HCT116 (cell line): Measurements from ENCODE around the gene CNN2. TPM values are rescaled to one million over a fixed set of nuclear protein-coding genes. Genes with fewer than 3 reads are reported as not detected.

Source experiments
- ATAC-seq: fragments of 200-7000 bp; cut with Tn5 transposase; 2 replicates; pipeline ENCODE4 v1.9.1; 2020; ENCODE audit warnings: mild to moderate bottlenecking, moderate library complexity
- BruUV-seq: library from RNA; stranded (reverse); fragments of 400-500 nt; replicated peaks from 2 replicates; lab custom pipeline; 2021; lab: Mats Ljungman, UMichigan
- CTCF ChIA-PET: fragments of 300-600 bp; sonication (Branson Sonifier 250); formaldehyde crosslinking; loops from one replicate; lab custom pipeline; 2021; ENCODE audit warnings: antibody characterized with exemption; lab: Charles Lee
- POLR2A ChIA-PET: fragments of 300-600, 350-600 bp; sonication (Branson Sonifier 250); formaldehyde crosslinking; loops from one replicate; lab custom pipeline; 2021; ENCODE audit warnings: antibody characterized with exemption; lab: Charles Lee
- RAD21 ChIA-PET, 2 experiments: fragments of 300-600 bp; sonication (Branson Sonifier 250); formaldehyde crosslinking; loops; one replicate each; lab custom pipeline; 2023; ENCODE audit warnings: low total read pairs in 2 of 2; ENCODE audit not compliant: uncharacterized antibody in 2 of 2, unreplicated experiment in 2 of 2, low non-redundant PET in 1 of 2; lab: Charles Lee
- DNase-seq: peaks from one replicate; pipeline ENCODE4 v3.0.0-alpha.2; 2010; ENCODE audit warnings: low read depth, low spot score
- H2AFZ ChIP-seq: fragments of 200-600 bp; shearing (Covaris generic), sonication (generic); 2 replicates; pipeline ENCODE4 v1.6.1; 2017; ENCODE audit warnings: low read depth, mixed run types, mixed read lengths, antibody characterized with exemption, low read length; ENCODE audit not compliant: poor library complexity, severe bottlenecking
- H3K27ac ChIP-seq: 2 replicates; pipeline ENCODE4 v1.5.1; 2012; ENCODE audit warnings: low read depth, low read length
- H3K27me3 ChIP-seq: fragments of 200-600 bp; sonication (generic); 2 replicates; pipeline ENCODE4 v1.6.1; 2016; ENCODE audit warnings: mixed run types, low read length, mixed read lengths; ENCODE audit not compliant: insufficient read depth
- H3K36me3 ChIP-seq, 2 experiments: fragments of 200-500 bp in 1 of 2; fragments of 200-600 bp in 1 of 2; sonication (Bioruptor generic) in 1 of 2; sonication (generic) in 1 of 2; 2 replicates each; pipeline versions ENCODE4 v1.5.1 to v1.6.1; 2014 to 2016; ENCODE audit warnings: low read length in 2 of 2, inconsistent platforms in 1 of 2, mixed read lengths in 1 of 2, mixed run types in 1 of 2; ENCODE audit not compliant: insufficient read depth in 2 of 2, control insufficient read depth in 1 of 2
- H3K4me1 ChIP-seq, 2 experiments: fragments of 200-600 bp in 1 of 2; sonication (generic) in 1 of 2; 2 replicates each; pipeline versions ENCODE4 v1.5.1 to v1.6.1; 2012 to 2017; ENCODE audit warnings: low read length in 2 of 2, inconsistent platforms in 1 of 2, mild to moderate bottlenecking in 1 of 2, mixed read lengths in 1 of 2, mixed run types in 1 of 2, moderate library complexity in 1 of 2; ENCODE audit not compliant: insufficient read depth in 2 of 2, control insufficient read depth in 1 of 2
- H3K4me2 ChIP-seq: fragments of 200-600 bp; sonication (generic); 2 replicates; pipeline ENCODE4 v1.6.1; 2017; ENCODE audit warnings: mixed run types, low read length, mixed read lengths
- H3K4me3 ChIP-seq, 2 experiments: fragments of 200-600 bp in 1 of 2; sonication (generic) in 1 of 2; replicated peaks in 1 of 2; 2 replicates each; pipeline ENCODE4 v1.5.1; 2011 to 2016; ENCODE audit warnings: low read length in 2 of 2, control low read depth in 1 of 2, low read depth in 1 of 2, mild to moderate bottlenecking in 1 of 2, mixed read lengths in 1 of 2, mixed run types in 1 of 2
- H3K79me2 ChIP-seq: fragments of 200-600 bp; sonication (generic); 2 replicates; pipeline ENCODE4 v1.6.1; 2017; ENCODE audit warnings: mild to moderate bottlenecking, mixed run types, low read length, moderate library complexity, mixed read lengths; ENCODE audit not compliant: insufficient read depth
- H3K9ac ChIP-seq: fragments of 200-600 bp; sonication (generic); 2 replicates; pipeline ENCODE4 v1.6.1; 2016; ENCODE audit warnings: low read length, mixed read lengths
- H3K9me2 ChIP-seq: fragments of 200-600 bp; sonication (generic), shearing (Covaris generic); 2 replicates; pipeline ENCODE4 v1.6.1; 2017; ENCODE audit warnings: mixed run types, mild to moderate bottlenecking, moderate library complexity; ENCODE audit not compliant: insufficient read depth
- H3K9me3 ChIP-seq, 2 experiments: fragments of 200-500 bp in 1 of 2; fragments of 200-600 bp in 1 of 2; sonication (Bioruptor generic) in 1 of 2; sonication (generic) in 1 of 2; 2 replicates each; pipeline ENCODE4 v1.6.1; 2014 to 2017; ENCODE audit warnings: low read length in 2 of 2, mixed read lengths in 2 of 2, inconsistent platforms in 1 of 2, low read depth in 1 of 2, mild to moderate bottlenecking in 1 of 2, mixed run types in 1 of 2, moderate library complexity in 1 of 2; ENCODE audit not compliant: control insufficient read depth in 1 of 2, insufficient read depth in 1 of 2
- H4K20me1 ChIP-seq: fragments of 200-600 bp; sonication (generic), shearing (Covaris generic); 2 replicates; pipeline ENCODE4 v1.6.1; 2017; ENCODE audit warnings: mixed run types, mild to moderate bottlenecking, moderate library complexity; ENCODE audit not compliant: insufficient read depth
- ATF3 ChIP-seq: IDR thresholded peaks from 2 replicates; pipeline ENCODE4 v1.6.1; 2012
- CEBPB ChIP-seq: IDR thresholded peaks from 2 replicates; pipeline ENCODE4 v1.6.1; 2012; ENCODE audit warnings: low read depth
- CTCF ChIP-seq, 3 experiments: fragments of 200-600 bp in 1 of 3; sonication (generic) in 1 of 3; IDR thresholded peaks in 2 of 3; conservative IDR thresholded peaks in 1 of 3; 2 replicates each; pipeline ENCODE4 v1.5.1; 2012 to 2017; ENCODE audit warnings: low read depth in 2 of 3, low read length in 2 of 3, antibody characterized with exemption in 1 of 3, borderline replicate concordance in 1 of 3, control low read depth in 1 of 3, mild to moderate bottlenecking in 1 of 3, mixed read lengths in 1 of 3, mixed run types in 1 of 3, moderate library complexity in 1 of 3; ENCODE audit not compliant: insufficient read depth in 1 of 3
- POLR2A ChIP-seq: IDR thresholded peaks from 2 replicates; pipeline ENCODE4 v1.7.0; 2011; ENCODE audit warnings: borderline replicate concordance; ENCODE audit not compliant: insufficient read depth, insufficient read length; ENCODE audit errors: extremely low read depth
- REST ChIP-seq: IDR thresholded peaks from 2 replicates; pipeline ENCODE4 v1.6.1; 2012; ENCODE audit warnings: low read depth
- YY1 ChIP-seq: IDR thresholded peaks from 2 replicates; pipeline ENCODE4 v1.6.1; 2011; ENCODE audit warnings: low read length, low read depth, moderate library complexity, mild to moderate bottlenecking; ENCODE audit not compliant: insufficient replicate concordance; ENCODE audit errors: extremely low read depth
- ZBTB33 ChIP-seq: IDR thresholded peaks from 2 replicates; pipeline ENCODE4 v1.6.1; 2011; ENCODE audit warnings: mild to moderate bottlenecking, low read length, moderate library complexity; ENCODE audit not compliant: insufficient replicate concordance; ENCODE audit errors: extremely low read depth
- intact Hi-C: fragments of 100-400 bp; cut with micrococcal nuclease; formaldehyde crosslinking; loops from 2 replicates; pipeline ENCODE4 v1.10.0; 2022
- total RNA-seq: library from RNA; stranded (reverse); gene quantifications from one replicate; pipeline ENCODE4 v1.2.1, GENCODE V29; 2021; ENCODE audit not compliant: unreplicated experiment

CNN2 gene
- total RNA-seq, 1 experiment from 2014 or later = 212 TPM

DNA sequence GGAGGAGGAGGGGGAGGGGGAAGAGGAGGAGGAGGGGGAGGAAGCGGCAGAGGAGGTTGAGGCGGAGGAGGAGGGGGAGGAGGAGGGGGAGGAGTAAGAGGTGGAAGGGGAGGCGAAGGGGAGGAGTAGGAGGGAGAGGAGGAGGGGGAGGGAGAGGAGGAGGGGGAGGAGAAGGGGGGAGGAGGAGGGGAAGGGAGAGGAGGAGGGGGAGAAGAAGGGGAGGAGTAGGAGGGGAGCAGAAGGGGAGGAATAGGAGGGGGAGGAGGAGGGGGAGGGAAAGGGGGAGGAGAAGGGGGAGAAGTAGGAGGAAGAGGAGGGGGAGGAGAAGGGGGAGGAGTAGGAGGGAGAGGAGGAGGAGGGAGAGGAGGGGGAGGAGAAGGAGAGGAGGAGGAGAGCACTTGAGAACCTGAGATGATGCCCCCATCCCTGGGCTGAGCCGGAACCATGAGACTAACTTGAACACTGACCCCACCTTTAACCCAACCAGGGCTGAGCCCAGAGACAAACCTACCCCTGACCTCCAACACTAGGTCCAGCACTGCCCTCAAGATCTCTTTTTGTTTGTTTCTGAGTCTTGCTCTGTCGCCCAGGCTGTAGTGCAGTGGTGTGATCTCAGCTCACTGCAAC is 26.1 kb downstream of the CNN2 start:
- CTCF ChIA-PET = no interaction called here
- Histone ChIP-seq H3K9ac (no peak overlapping the region), H3K36me3 (peaks cover 2 to 4% of the 10 kb centered on the region in 2 experiments; a peak in 3 of 4 replicates), H3K79me2 (no peaks in the 10 kb centered on the region), H3K9me2 (no peaks in the 10 kb centered on the region), H3K27ac (no peak overlapping the region; the same call in 1 of the 2 replicates), H3K9me3 (no peaks in the 10 kb centered on the region)
- intact Hi-C loops = no loop called here
- DNase-seq (no peak), ATAC-seq (no peak)
- POLR2A ChIA-PET = no interaction called here
- TF ChIP-seq ZBTB33 (no peak), ATF3 (no peak), REST (no peak), YY1 (no peak), CTCF (IDR thresholded peaks at IDR 0.05 in 2 of 3, conservative IDR thresholded peaks at IDR 0.05 in 1 of 3; ENCODE audit: borderline replicate concordance in 1 of 3, insufficient read depth in 1 of 3, low read depth in 2 of 3, low read length in 2 of 3) (no peak), POLR2A (no peak), CEBPB (no peak)
- TF ChIP-seq, all 23 proteins: peak for 0
- Histone ChIP-seq H3K4me1 (peaks cover 0 to 18% of the 10 kb centered on the region in 2 experiments; a peak in 3 of 4 replicates), H3K27me3 (no peaks in the 10 kb centered on the region), H2AFZ (no peak overlapping the region), H3K4me2 (no peak overlapping the region), H3K4me3 (no peak overlapping the region), H4K20me1 (no peaks in the 10 kb centered on the region)
- BruUV-seq = no TSS peak
- RAD21 ChIA-PET = no interaction called here
